Uterus (tissue), 2 donors: ENCODE measurements around the gene KRT20.

Experiments used
- POLR2A ChIP-seq, 2 donors: fragments of 450-650 bp; IDR thresholded peaks; one replicate each; pipeline ENCODE4 v1.6.1; 2016; ENCODE audit warnings: antibody characterized with exemption in 2 of 2, mild to moderate bottlenecking in 1 of 2, moderate library complexity in 1 of 2
- TF ChIP-seq, protein P1 (sequence below), 4 experiments: fragments of 200-600 bp in 2 of 4; fragments of 450-650 bp in 2 of 4; sonication (generic) in 2 of 4; IDR thresholded peaks; one replicate each; pipeline ENCODE4 v1.5.1; 2016 to 2019; ENCODE audit warnings: antibody characterized with exemption in 4 of 4, mild to moderate bottlenecking in 2 of 4, moderate library complexity in 1 of 4

GRCh38 chr17:40846515-40847144 is 38.4 kb downstream of the KRT20 start:
- TF ChIP-seq POLR2A (IDR thresholded peaks at IDR 0.05), result no peak
- TF ChIP-seq, protein P1, sequence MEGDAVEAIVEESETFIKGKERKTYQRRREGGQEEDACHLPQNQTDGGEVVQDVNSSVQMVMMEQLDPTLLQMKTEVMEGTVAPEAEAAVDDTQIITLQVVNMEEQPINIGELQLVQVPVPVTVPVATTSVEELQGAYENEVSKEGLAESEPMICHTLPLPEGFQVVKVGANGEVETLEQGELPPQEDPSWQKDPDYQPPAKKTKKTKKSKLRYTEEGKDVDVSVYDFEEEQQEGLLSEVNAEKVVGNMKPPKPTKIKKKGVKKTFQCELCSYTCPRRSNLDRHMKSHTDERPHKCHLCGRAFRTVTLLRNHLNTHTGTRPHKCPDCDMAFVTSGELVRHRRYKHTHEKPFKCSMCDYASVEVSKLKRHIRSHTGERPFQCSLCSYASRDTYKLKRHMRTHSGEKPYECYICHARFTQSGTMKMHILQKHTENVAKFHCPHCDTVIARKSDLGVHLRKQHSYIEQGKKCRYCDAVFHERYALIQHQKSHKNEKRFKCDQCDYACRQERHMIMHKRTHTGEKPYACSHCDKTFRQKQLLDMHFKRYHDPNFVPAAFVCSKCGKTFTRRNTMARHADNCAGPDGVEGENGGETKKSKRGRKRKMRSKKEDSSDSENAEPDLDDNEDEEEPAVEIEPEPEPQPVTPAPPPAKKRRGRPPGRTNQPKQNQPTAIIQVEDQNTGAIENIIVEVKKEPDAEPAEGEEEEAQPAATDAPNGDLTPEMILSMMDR (IDR thresholded peaks at IDR 0.05), result no peak
